Mucosa of stomach (tissue), 1 donor: ENCODE measurements around the gene CAV2.

Experiments
- H3K27me3 ChIP-seq: one replicate; pipeline ENCODE4 v1.7.0; 2013; ENCODE audit warnings: mild to moderate bottlenecking, low read length; ENCODE audit not compliant: control insufficient read depth, insufficient read depth
- H3K36me3 ChIP-seq: one replicate; pipeline ENCODE4 v1.7.0; 2013; ENCODE audit warnings: low read length; ENCODE audit not compliant: control insufficient read depth, insufficient read depth
- H3K4me1 ChIP-seq: one replicate; pipeline ENCODE4 v1.7.0; 2013; ENCODE audit warnings: mild to moderate bottlenecking, low read length; ENCODE audit not compliant: control insufficient read depth, insufficient read depth
- H3K4me3 ChIP-seq: one replicate; pipeline ENCODE4 v1.7.0; 2013; ENCODE audit warnings: low read length
- H3K9ac ChIP-seq: one replicate; pipeline ENCODE4 v1.7.0; 2013; ENCODE audit warnings: mild to moderate bottlenecking, low read length, moderate library complexity
- H3K9me3 ChIP-seq: one replicate; pipeline ENCODE4 v1.7.0; 2013; ENCODE audit warnings: mild to moderate bottlenecking, low read length, moderate library complexity; ENCODE audit not compliant: control insufficient read depth
- donor health status: Pancreatic carcinoma.

CAV2 gene

DNA sequence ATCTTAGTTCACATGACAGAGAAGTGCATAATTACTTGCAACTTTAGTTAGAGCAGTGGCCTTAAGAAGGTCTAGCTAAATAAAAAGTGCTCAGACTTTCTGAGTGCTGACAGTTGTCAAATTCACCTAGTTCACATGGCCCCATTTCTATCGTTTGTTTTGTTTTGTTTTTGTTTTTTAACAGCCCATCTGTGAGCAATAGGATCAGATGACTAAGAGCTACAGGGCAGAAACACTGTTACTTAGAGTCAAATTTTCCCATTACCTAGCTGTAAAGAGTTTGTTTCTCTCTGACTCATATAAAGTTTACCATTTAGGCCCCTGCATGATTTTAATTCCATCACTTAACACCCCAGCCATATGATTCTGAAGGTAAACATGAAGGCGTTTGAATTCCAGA is 44.1 kb downstream of the CAV2 start:
- H3K9me3 ChIP-seq = no peaks in the 10 kb centered on the region
- H3K4me1 ChIP-seq = no peaks in the 10 kb centered on the region
- no peaks in the 10 kb centered on the region for H3K27me3 ChIP-seq
- H3K36me3 ChIP-seq = no peaks in the 10 kb centered on the region
- no peak overlapping the region for H3K9ac ChIP-seq
- H3K4me3 ChIP-seq = no peak overlapping the region

DNA sequence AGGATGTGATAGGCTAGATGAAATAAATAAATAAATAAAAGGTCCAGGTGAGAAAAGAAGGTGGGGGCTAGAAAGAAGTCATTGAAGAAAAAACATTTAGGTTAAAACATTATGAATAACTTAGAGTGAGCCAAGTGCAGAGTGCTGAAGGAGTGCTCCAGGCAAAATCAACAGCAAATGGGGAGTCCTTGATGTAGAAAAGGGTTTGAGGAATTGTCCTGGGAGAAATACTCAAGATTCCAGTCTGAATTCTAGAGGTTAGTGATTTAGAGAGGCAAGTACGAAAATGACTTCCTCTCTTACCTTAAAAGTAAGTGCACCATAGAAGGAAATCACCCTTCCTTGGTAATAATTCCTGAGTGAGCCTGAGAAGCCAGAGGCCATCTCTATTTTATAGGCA is 44.9 kb downstream of the CAV2 start:
- no peaks in the 10 kb centered on the region for H3K36me3 ChIP-seq
- no peaks in the 10 kb centered on the region for H3K27me3 ChIP-seq
- H3K4me1 ChIP-seq = no peaks in the 10 kb centered on the region
- H3K9me3 ChIP-seq = no peaks in the 10 kb centered on the region
- no peak overlapping the region for H3K9ac ChIP-seq
- no peak overlapping the region for H3K4me3 ChIP-seq

DNA sequence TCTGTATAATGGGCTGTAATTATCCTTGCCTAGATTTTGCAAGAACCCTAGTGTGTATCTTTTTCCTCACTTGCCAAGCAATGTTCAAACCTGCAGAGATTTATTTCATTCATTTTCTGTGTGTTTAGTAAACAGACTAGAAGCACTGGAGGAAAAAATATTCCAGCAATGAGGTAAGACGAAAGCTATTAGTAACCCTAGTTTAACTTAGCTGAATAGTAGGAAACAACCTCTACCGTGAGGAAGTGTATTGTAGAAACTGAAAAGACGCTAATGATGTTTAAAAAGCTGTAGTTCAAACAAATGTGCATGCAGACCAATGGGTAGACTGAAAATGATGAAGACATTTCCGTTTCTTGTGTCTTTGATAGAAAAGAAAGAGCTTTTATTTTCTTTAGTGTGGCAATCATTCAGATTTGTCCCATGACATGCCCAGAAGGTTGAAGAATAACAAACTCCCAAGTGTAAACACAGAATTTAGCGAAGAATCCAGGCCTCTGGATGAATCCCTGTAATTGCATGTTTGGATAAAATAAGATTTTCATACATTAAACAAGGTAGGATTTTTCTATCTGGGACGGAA is 46.0 kb downstream of the CAV2 start:
- Histone ChIP-seq H3K27me3 (no peaks in the 10 kb centered on the region), H3K36me3 (no peaks in the 10 kb centered on the region), H3K4me3 (no peak overlapping the region), H3K4me1 (no peaks in the 10 kb centered on the region), H3K9ac (no peak overlapping the region), H3K9me3 (no peaks in the 10 kb centered on the region)

DNA sequence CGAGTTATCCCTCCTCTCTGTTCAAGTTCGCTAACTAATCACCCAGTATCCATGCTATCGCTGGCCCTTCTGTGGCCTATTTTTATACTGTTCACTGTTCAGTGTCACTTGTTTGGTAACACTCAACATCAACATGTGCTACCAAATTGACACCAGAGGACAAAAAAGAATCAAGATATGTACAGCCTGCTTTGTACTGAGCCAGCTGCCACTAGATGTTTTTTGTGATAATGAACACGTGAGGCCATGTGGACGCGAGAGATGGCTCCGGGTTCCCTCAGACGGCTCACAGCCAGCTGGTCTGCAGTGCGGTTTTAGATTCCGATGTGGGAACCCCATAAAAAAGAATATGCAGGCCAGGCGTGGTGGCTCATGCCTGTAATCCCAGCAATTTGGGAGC is 46.5 kb downstream of the CAV2 start:
- Histone ChIP-seq H3K9ac (no peak overlapping the region), H3K36me3 (no peaks in the 10 kb centered on the region), H3K9me3 (no peaks in the 10 kb centered on the region), H3K4me3 (no peak overlapping the region), H3K27me3 (no peaks in the 10 kb centered on the region), H3K4me1 (no peaks in the 10 kb centered on the region)

DNA sequence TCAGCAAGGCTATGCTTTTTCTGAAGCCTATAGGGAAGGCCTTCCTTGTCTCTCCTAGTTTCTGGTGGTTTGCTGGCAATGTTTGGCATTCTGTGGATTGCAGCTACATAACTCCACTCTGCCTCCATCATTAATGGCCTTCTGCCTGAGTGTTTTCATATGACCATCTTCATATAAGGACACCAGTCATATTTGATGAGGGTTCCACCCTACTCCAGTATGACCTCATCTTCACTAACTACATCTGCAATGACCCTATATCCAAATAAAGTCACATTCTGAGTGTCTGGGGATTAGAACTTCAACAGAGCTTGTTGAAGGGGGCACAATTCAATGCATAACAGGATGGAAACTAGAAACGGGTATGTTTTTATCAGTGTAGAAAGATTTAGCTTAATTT is 47.4 kb downstream of the CAV2 start:
- Histone ChIP-seq H3K27me3 (no peaks in the 10 kb centered on the region), H3K36me3 (no peaks in the 10 kb centered on the region), H3K9me3 (no peaks in the 10 kb centered on the region), H3K9ac (no peak overlapping the region), H3K4me3 (no peak overlapping the region), H3K4me1 (no peaks in the 10 kb centered on the region)

DNA sequence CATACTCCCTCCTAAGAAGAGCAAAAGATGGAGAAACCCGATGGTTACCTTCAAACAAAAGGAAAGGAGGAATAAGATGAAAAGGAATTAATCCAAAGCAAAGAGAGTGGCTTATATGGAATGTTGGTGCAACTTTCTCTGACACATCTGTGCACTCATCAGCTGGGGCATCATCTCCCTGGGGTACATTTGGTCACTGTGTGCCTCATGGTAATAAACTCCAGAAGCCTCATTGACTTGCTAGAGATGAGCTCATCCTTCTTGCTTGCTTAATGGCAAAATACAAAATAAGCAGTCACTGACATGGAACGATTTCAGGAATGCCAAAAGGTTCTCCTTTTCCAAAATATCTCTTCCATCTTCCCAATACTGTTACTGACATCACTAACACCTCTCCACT is 47.8 kb downstream of the CAV2 start:
- no peaks in the 10 kb centered on the region for H3K9me3 ChIP-seq
- no peak overlapping the region for H3K4me3 ChIP-seq
- H3K9ac ChIP-seq = no peak overlapping the region
- no peaks in the 10 kb centered on the region for H3K36me3 ChIP-seq
- no peaks in the 10 kb centered on the region for H3K27me3 ChIP-seq
- no peaks in the 10 kb centered on the region for H3K4me1 ChIP-seq

DNA sequence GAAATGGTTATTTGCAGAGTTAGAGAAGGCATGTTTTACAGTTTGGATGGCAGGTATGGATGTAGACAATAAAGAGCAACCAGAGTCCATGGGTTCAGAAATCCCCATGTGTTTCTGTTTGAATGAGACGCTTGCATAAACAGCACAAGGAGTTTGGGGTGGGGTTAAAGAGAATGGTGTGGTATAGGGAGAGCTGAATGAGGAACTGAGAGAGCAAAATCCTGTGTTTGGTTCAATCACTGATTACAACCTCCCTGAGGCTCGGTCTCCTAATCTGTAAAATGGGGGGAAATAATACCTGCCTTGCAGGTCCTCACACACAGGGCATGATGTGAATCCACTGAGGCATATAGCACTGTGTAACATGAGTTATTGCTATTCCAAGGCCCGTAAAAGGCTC is 49.0 kb downstream of the CAV2 start:
- Histone ChIP-seq H3K9me3 (no peaks in the 10 kb centered on the region), H3K4me1 (no peaks in the 10 kb centered on the region), H3K4me3 (no peak overlapping the region), H3K9ac (no peak overlapping the region), H3K36me3 (no peaks in the 10 kb centered on the region), H3K27me3 (no peaks in the 10 kb centered on the region)

DNA sequence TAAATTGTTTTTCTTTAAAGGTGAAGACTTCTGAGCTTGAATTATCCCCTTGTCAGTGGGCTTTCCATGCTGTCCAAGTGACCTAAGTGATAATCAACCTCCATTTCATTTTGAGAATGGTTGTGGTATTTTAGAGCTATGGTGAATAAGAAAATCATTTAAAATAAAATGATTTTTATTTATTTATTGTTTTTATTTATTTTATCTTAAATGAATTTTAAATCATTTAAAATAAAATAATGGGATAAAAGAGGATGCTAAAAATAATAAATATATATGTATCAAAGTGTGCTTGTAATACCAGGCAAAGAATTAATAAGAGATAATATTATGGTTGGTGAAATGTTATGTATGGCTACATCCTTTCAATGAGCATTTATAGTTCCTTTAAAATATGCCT is 49.8 kb downstream of the CAV2 start:
- H3K36me3 ChIP-seq = no peaks in the 10 kb centered on the region
- no peak overlapping the region for H3K4me3 ChIP-seq
- H3K27me3 ChIP-seq = no peaks in the 10 kb centered on the region
- H3K9ac ChIP-seq = no peak overlapping the region
- no peaks in the 10 kb centered on the region for H3K9me3 ChIP-seq
- H3K4me1 ChIP-seq = no peaks in the 10 kb centered on the region

DNA sequence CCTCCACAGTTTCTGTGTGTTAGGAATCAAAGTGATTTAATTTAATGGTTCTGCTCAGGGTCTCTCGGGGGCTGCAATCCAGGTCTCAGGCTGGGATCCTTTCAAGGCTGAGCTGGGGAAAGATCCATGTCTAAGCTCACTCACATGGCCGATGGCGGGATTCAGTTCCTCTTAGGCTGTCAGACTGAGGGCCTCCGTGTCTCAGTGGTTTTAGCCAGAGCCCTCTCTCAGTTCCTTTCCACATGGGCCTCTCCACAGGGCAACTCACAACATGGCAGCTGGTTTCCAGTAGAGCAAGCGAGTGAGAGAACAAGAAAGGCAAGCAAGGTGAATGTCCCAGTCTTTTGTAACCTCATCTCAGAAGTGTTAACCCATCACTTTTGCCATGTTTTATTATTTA is 52.2 kb downstream of the CAV2 start:
- H3K36me3 ChIP-seq = no peaks in the 10 kb centered on the region
- H3K9ac ChIP-seq = no peak overlapping the region
- no peaks in the 10 kb centered on the region for H3K27me3 ChIP-seq
- no peaks in the 10 kb centered on the region for H3K9me3 ChIP-seq
- H3K4me3 ChIP-seq = no peak overlapping the region
- H3K4me1 ChIP-seq = no peaks in the 10 kb centered on the region

DNA sequence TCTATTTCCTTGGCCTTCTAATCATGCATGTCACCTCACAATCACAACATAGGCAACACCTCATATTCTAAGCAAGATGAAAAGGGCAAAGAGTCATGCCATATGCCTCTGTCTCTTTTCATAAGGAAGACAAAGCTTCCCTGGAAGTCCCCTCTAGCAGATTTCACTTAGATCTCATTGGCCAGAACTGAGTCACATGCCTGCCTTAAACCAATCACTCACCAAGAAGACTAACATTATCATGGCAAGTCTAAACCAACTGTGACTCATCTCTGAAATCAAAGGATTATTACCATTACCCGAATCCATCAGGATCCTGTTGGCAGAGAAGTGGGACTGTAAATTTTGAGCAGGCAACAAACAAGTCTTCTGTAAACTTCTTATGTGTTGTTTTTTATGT is 53.1 kb downstream of the CAV2 start:
- no peak overlapping the region for H3K9ac ChIP-seq
- no peaks in the 10 kb centered on the region for H3K4me1 ChIP-seq
- no peaks in the 10 kb centered on the region for H3K36me3 ChIP-seq
- no peaks in the 10 kb centered on the region for H3K9me3 ChIP-seq
- no peak overlapping the region for H3K4me3 ChIP-seq
- H3K27me3 ChIP-seq = no peaks in the 10 kb centered on the region

DNA sequence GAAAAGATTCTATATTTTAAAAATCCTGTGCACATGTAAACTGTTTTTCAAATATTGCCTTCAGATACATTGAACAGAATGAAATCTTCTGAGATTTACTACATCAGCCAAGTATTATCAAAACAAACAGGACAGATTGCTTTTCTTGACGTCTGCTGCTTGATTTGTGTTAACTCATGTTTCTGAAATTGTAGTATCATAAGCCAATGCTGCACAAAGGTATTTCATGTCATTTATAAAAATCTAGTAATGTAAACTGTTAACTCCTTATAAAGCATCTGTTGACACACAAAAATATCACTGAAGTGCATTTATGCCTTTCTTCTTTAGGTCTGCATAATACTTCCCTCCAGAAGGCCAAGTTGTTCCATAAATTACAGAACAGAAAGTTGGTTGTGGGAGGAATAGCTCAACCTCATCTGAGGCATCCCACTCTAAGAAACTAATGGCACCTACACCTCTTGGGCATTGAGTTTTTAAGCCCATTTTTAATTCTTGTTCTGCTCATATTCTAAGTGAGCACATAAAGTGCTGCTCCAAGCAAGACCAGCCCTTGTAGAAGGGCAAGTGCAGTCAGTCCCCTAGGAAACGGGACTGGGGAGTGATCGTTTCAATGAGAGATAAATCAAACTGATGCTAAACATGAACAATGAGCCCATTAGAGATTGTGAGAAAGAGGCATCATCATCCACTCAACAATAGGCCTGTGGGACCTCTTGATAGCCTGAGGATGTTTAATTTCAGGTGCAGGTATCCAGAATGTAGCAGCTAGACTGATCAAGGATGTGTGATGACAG is 53.8 kb downstream of the CAV2 start:
- H3K4me3 ChIP-seq = no peak overlapping the region
- H3K36me3 ChIP-seq = no peaks in the 10 kb centered on the region
- H3K27me3 ChIP-seq = no peaks in the 10 kb centered on the region
- no peaks in the 10 kb centered on the region for H3K9me3 ChIP-seq
- no peak overlapping the region for H3K9ac ChIP-seq
- no peaks in the 10 kb centered on the region for H3K4me1 ChIP-seq

DNA sequence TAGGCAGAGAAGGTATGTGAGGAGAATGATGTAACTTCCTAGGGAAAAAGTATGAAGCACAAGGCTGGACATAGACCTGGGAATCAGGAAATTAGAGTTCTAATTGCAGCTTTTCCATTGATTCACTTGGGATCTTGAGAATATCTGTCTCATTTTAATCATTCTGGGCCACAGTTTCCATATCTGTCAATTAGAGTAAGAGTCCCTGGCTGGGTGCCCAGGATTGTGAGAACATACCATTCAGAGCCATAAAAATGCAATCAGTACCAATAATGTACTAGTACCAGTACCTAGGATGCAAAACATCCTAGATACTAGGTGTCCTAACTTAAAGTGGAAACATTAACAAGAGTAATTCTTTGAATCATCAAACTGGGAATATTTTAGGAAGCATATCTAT is 54.9 kb downstream of the CAV2 start:
- no peak overlapping the region for H3K9ac ChIP-seq
- H3K27me3 ChIP-seq = no peaks in the 10 kb centered on the region
- H3K36me3 ChIP-seq = no peaks in the 10 kb centered on the region
- H3K4me1 ChIP-seq = no peaks in the 10 kb centered on the region
- no peaks in the 10 kb centered on the region for H3K9me3 ChIP-seq
- no peak overlapping the region for H3K4me3 ChIP-seq
